Neural crest cell (in vitro differentiated cells): ENCODE data around the gene OR2A25. TPM values are rescaled to one million over a fixed set of nuclear protein-coding genes. Genes with fewer than 3 reads are reported as not detected.

Experiments
- DNase-seq: peaks from one replicate; pipeline ENCODE4 v3.0.0; 2021; ENCODE audit warnings: low read depth, mixed read lengths, low spot score
- H3K27ac Mint-ChIP-seq: one replicate; pipeline ENCODE4 v1.8.0; 2021; ENCODE audit warnings: mild to moderate bottlenecking, mixed read lengths; ENCODE audit not compliant: unreplicated experiment
- H3K27me3 Mint-ChIP-seq: 2 replicates; pipeline ENCODE4 v1.8.0; 2021; ENCODE audit warnings: low read depth, mild to moderate bottlenecking, mixed read lengths
- H3K36me3 Mint-ChIP-seq: 2 replicates; pipeline ENCODE4 v1.8.0; 2021; ENCODE audit warnings: low read depth, mild to moderate bottlenecking, mixed read lengths
- H3K4me1 Mint-ChIP-seq: 2 replicates; pipeline ENCODE4 v1.8.0; 2021; ENCODE audit warnings: mixed read lengths
- H3K4me3 Mint-ChIP-seq: one replicate; pipeline ENCODE4 v1.8.0; 2021; ENCODE audit warnings: mild to moderate bottlenecking, mixed read lengths
- H3K9me3 Mint-ChIP-seq: 2 replicates; pipeline ENCODE4 v1.8.0; 2021; ENCODE audit warnings: mixed read lengths
- CTCF ChIP-seq: fragments of 200-600 bp; sonication (generic); conservative IDR thresholded peaks from 2 replicates; pipeline ENCODE4 v1.5.0; 2021; ENCODE audit warnings: antibody characterized with exemption, mild to moderate bottlenecking
- total RNA-seq: library from RNA; stranded (reverse); gene quantifications from 2 replicates; pipeline ENCODE4 v1.2.1, GENCODE V29; 2021

Gene OR2A25
- total RNA-seq, 1 donor from 2014 or later: not detected

GRCh38 chr7:144032985-144033709 is 36.5 kb upstream of the OR2A25 start:
- no peak for TF ChIP-seq CTCF
- Mint-ChIP-seq H3K9me3 (no peaks in the 10 kb centered on the region), H3K4me1 (no peaks in the 10 kb centered on the region), H3K4me3 (no peak overlapping the region), H3K27ac (no peak overlapping the region), H3K27me3 (no peaks in the 10 kb centered on the region), H3K36me3 (no peaks in the 10 kb centered on the region)
- no peak for DNase-seq

GRCh38 chr7:144035385-144035784 is 34.2 kb upstream of the OR2A25 start:
- DNase-seq: no peak
- no peak overlapping the region for H3K27ac Mint-ChIP-seq
- no peak overlapping the region for H3K4me3 Mint-ChIP-seq
- no peaks in the 10 kb centered on the region for H3K9me3 Mint-ChIP-seq
- no peaks in the 10 kb centered on the region for H3K4me1 Mint-ChIP-seq
- H3K36me3 Mint-ChIP-seq: no peaks in the 10 kb centered on the region
- no peak for TF ChIP-seq CTCF
- no peaks in the 10 kb centered on the region for H3K27me3 Mint-ChIP-seq

- TF ChIP-seq CTCF: no peak
- no peaks in the 10 kb centered on the region for H3K36me3 Mint-ChIP-seq
- H3K4me3 Mint-ChIP-seq: no peak overlapping the region
- no peak for DNase-seq
- H3K4me1 Mint-ChIP-seq: no peaks in the 10 kb centered on the region
- H3K9me3 Mint-ChIP-seq: no peaks in the 10 kb centered on the region
- no peaks in the 10 kb centered on the region for H3K27me3 Mint-ChIP-seq
- H3K27ac Mint-ChIP-seq: no peak overlapping the region
Measured at GRCh38 chr7:144036302-144036885, 33.2 kb upstream of the OR2A25 start.

DNA sequence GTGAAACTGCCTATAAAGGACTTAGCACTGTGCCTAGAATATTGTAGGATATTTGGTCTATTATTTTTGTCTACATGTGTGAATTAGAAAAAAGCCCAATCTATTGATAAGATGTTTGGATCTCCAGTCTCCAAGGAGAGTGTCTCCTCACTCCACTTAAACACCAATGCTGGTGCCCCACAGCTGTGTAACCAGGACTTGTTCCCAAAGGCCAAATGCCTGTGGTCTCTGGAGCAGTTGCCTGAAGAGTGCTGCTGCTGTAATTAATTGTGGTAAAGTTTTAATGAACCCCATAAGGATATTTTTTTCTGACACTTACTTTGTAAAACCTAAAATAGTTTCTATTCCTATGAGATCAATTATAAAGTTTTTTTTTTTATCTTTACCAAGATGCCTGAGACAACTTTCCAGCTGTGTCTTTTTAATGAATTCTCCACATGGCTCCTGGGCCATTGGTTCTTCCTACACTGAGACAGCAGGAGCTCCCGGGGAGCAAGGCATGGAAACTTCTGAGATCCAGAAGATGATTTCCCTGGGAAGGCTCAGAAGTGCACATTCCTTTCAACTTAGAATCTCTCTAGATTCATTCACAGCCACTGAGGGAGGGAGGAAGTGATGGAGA is 32.1 kb upstream of the OR2A25 start:
- TF ChIP-seq CTCF: no peak
- Mint-ChIP-seq H3K36me3 (no peaks in the 10 kb centered on the region), H3K9me3 (no peaks in the 10 kb centered on the region), H3K4me1 (no peaks in the 10 kb centered on the region), H3K27ac (no peak overlapping the region), H3K4me3 (no peak overlapping the region), H3K27me3 (no peaks in the 10 kb centered on the region)
- no peak for DNase-seq

GRCh38 chr7:144038887-144039286 is 30.7 kb upstream of the OR2A25 start:
- H3K9me3 Mint-ChIP-seq: no peaks in the 10 kb centered on the region
- peaks cover 3% of the 10 kb centered on the region for H3K27me3 Mint-ChIP-seq
- H3K4me3 Mint-ChIP-seq: no peak overlapping the region
- no peak for DNase-seq
- no peak for TF ChIP-seq CTCF
- no peaks in the 10 kb centered on the region for H3K4me1 Mint-ChIP-seq
- no peaks in the 10 kb centered on the region for H3K36me3 Mint-ChIP-seq
- H3K27ac Mint-ChIP-seq: no peak overlapping the region
